GM23248 (cell line): Measurements from ENCODE around the gene IMPDH1.

Experiments used
- EZH2 ChIP-seq: fragments of 200-600 bp; sonication (generic); IDR thresholded peaks from 2 replicates; pipeline ENCODE4 v1.6.1; 2018; ENCODE audit warnings: antibody characterized with exemption, mild to moderate bottlenecking; ENCODE audit not compliant: insufficient read depth, poor library complexity, severe bottlenecking
- EZH2phosphoT487 ChIP-seq: fragments of 200-600 bp; sonication (generic); IDR thresholded peaks from 2 replicates; pipeline ENCODE4 v1.6.1; 2018; ENCODE audit warnings: antibody characterized with exemption, moderate library complexity, mild to moderate bottlenecking, low read depth; ENCODE audit not compliant: insufficient read depth

- TF ChIP-seq EZH2phosphoT487 (no peak), EZH2 (no peak)
Measured at GRCh38 chr7:128447941-128448564, 38.3 kb upstream of the IMPDH1 start.
